ENCODE measurements around the gene YPEL5.

The YPEL5 gene

DNA sequence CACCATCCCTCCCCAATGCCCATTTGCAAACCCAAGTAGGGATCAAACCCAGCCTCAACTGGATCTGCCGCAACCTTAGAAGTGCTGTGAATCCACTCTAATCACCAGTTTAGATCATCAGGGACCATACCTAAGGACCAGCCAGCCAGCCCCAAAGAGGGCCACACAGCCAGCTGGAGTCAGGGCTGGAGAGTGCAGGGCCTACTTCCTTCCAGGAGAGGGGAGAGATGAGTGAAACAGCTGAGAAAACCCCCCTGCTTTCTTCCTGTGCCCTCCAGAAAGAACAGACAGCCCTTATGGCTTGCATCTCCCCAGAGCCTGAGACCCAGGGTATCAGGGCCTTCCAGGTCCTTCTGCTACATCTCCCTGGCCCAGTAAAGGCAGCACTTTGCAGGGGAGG lies 25.8 kb downstream of the YPEL5 start:
- no peak for DNase-seq

DNA sequence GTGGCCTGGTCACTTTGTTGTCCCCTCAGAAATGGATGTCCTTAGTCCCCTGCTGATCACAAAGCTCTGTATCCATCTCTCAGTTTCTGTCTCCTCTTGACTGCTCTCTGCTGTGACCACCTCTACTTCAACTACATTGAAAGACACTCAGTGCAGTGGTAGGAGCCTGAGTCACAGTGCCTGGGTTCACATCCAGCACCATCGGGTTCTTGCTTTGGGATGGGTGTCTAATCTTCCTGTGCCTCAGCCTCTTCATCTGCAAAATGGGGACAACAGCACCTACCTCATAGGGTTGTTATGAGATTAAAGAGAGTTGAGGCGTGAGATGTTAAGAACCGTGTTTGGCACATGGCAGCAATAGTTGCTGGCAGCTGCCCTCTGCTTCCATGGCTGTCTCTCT lies 30.6 kb downstream of the YPEL5 start:
- no peak for DNase-seq

DNA sequence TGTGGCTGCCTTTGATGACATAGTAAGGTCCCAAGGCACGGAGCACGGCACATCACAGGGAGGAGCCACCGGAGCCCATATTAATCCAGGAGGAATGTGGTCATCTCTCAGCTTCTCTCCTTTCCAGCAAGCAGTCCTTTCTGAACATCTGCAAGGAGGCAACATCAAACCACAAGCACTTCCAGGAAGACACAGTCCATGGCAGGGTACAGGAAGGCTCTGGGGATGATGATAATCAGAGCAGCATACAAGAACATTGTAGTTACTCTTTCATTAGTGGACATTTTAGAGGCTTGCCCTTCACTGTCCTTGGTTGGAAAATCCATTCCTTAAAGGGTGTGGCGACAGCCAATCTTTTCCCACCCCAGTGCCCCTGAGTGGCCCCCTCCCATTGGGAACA lies 31.1 kb downstream of the YPEL5 start:
- no peak for DNase-seq

DNA sequence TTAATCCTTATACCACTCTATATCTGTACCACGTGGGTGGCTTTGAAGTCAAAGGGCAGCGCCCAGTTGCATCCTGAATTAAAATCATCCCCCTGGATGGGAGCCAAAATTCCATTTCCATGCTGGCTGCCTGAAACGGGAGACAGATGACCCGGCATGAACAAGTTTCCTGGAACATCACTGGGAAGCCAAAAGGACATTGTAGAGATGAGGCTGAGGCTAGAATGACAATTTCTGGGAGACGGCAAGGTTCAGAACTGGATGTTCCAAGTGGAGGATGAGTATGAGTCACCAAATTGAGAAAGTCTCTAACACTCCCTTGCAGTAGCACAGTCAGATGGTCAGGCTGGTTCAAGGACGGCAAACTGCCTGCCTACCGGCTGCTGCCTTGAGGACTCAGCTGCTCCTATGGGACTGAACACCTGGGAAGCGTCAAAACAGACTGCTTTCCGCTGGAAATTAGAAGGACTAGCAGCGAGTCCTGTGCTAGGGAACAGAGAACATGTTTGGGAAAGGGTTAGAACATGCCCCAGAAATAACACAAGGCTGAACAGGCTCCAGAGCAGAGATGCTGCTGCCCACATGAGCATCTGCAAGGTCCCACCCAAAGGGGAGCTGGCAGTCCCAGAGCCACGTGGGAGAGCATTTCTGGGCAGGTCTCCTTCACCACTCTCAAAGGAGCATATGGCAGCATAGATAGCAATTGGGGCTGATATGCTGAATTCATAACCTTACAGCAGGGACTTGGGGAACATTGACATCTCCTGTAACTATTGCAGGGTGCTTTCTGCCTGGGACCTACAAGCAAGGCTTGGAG lies 32.0 kb downstream of the YPEL5 start:
- DNase-seq: no peak

DNA sequence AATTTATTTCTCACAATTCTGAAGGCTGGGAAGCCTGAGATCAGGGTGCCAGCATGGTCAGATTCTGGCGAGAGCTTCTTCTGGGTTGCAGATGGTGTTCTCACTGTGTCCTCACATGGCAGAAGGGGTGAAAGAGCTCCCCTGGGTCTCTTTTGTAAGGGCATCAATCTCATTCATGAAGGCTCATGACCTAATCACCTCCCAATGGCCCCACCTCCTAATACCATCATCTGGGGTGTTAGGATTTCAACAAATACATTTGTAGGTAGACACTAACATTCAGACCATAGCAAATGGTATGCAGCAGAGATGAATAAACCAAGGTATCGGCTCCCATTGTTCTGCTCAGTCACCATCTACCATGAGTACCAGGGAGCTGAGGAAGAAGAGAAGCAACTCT lies 32.7 kb downstream of the YPEL5 start:
- no peak for DNase-seq

DNA sequence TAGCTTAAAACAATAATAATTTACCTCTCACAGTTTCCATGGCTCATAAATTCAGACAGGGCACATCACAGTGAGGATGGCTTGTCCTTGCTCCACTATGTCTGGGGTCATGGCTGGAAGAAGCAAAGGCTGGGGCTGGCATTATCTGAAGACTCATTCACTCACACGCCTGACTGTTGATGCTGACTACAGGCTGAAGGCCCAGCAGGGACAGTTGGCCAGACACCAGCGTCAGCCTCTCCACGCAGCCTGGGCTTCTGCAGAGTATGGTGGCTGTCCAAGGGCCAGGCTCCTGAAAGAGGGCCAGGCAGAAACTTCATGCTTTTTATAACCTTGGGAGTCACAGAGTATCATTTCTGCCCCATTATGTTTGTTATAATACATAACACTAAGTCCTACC lies 33.4 kb downstream of the YPEL5 start:
- no peak for DNase-seq

DNA sequence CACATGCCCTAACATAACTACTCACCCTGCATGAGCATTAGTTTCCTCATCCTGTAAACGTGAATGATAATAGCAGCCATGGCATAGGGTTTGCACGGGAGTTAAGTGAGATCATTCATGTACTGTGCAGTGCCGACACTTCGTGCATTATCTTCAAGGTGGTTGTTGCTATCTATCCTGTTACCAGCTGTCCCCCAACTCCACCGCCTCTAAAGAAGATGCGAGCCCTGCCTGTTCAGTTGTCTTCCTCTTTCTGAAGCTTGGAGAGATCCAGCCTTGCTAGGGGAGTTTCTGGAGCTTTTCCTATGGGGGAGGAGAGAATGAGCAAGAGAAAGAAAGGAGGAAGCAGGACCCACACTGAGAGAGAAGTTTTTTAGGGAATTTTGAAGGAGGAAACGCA lies 34.4 kb downstream of the YPEL5 start:
- DNase-seq: peak; percentile 42

DNA sequence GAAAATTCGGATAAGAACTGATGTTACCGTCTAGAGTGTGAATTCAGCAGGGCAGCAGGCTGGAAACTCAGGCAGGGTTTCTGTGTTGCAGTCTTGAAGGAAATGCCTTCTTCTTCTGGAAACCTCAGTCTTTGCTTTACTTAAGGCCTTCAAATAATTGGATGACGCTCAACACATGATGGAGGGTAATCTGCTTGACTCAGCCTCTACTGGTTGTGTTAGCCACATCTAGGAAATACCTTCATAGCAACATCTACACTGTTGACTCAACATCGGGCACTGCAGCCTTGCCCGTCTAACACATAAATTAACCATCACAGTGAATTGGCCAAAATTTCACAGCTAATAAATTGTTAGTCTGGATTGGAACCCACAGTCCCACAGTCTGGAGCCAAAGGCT lies 37.2 kb downstream of the YPEL5 start:
- DNase-seq: no peak

DNA sequence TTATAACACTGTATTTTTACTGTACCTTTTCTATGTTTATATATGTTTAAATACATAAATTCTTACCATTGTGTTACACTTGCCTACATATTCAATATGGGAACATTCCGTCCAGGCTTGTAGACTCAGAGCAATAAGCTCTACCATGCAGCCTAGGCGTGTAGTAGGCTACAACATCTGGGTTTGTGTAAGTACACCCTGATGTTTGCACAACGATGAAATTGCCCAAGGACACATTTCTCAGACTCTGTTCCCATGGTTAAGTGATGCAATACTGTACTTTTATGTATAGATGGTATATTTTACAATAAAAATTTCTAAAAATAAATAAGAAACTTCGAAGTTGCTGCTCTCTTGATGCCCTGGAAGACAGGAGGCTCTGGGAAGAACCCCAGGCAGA lies 38.4 kb downstream of the YPEL5 start:
- DNase-seq: no peak

DNA sequence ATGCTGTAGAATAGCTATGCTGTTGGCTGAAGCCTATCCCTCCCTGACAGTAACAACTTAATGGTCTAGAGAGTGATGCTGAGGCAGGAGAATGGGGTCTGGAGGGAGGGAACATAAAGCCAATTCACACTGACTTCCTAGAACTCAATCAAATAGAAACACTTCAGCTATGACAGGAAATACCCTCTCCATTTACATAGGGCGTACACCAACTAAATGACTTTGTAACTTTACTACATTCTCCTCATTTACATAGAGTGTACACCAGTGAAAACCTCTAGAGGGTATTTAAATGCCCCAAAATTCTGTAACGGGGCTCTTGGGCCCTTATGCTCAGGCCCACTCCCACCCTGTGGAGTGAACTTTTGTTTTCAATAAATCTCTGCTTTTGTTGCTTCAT lies 41.5 kb downstream of the YPEL5 start:
- DNase-seq: no peak

DNA sequence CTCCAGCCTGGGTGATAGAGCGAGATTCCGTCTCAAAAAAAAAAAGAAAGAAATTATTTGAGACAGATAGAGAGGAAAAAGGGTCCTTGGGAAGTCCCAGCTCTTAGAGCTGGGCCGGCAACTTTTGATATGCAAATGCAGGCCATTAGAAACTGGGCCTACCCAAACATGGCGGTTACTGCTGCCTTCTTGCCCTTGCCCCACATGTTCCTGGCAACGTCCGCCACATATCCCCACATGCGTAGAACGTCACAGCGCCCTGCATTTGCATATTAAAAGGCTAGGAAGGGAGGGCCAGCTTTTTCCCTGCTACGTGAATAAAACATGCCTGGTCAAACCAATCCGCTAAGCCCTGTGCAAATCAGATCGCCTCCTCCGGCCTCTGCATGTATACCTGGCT lies 43.8 kb downstream of the YPEL5 start:
- DNase-seq: no peak

DNA sequence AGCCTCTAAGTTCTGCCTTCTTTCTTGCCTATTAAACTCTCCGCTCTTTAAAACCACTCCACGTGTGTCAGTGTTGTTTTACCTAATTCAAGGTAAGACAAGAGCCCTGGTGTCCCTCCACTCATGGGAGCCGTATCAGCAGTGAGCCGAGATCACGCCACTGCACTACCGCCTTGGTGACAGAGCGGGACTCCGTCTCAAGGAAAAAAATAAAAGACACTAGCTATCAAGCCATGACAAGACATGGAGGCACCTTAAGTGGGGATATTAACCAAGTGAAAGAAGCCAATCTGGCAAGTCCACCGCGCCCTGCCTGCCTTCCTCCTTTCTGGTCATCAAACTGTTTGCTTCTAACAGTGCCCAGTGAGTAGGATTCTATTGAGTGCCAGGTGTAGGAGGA lies 44.3 kb downstream of the YPEL5 start:
- DNase-seq: no peak

DNA sequence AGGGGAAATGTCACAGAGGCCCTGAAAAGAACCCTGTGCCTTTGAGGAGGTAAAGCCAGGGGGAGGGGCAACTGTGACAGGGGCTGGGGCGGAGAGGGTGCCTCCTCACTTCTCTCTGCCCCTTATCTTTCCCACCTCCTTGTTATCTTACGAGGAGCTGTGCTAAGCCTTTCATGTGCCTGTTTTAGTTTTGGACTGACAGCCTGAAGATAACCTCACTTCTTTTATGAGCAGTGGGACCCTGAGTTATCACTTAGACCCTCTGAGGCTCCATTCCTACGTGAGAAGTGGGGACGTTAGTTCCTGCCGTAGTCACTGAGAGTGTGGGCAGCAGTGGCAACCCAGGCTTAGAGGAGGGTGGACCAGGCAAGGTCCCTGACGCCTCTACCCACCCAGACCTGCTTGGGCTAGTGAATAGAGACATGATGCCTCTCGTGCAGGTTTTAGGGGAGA lies 45.0 kb downstream of the YPEL5 start:
- peak; percentile 92 for DNase-seq

DNA sequence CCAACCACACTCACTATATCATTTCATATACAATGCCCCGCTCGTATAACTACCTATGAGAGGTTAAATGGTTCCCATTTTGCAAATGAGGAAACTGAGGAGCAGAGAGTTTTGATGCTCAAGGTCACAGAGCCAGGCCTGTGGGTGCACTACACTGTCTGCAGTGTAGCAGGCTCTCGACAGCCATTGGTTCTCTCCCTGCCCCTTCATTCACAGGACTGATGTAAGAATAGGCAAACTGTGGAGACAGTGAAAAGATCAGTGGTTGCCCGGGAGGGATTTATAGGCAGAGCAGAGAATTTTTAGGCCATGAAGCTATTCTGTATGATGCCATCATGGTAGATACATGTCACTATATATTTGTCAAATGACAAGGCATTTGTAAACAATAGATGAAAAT lies 45.5 kb downstream of the YPEL5 start:
- peak; percentile 77 for DNase-seq

DNA sequence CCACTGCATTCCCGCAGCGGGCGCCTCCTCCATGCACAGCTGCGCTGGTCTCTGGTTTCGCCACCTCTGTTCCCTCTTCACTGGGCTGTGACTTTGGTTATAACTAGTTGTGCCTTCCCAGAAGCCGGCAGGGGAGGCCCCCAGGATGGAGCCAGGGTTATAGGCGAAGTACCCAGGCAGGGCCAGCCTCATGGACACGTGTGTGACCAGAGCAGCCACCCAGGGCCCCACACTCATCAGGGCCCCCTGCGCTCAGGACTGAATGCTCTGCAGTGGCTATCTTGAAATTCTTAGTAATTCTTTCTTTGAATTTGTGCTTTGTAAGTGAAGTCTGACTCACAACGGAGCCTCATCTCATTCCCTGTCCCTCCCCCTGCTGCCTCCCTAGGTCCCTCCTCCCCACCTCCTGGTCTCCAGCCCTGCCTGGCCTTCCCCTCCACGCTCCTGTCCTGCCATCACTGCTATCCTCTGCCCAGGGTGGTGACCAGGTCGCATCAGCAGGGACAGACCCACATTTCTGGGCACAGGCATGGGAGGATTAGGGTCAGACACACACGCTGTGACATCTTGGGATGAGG lies 46.4 kb downstream of the YPEL5 start:
- DNase-seq: peak; percentile 32

DNA sequence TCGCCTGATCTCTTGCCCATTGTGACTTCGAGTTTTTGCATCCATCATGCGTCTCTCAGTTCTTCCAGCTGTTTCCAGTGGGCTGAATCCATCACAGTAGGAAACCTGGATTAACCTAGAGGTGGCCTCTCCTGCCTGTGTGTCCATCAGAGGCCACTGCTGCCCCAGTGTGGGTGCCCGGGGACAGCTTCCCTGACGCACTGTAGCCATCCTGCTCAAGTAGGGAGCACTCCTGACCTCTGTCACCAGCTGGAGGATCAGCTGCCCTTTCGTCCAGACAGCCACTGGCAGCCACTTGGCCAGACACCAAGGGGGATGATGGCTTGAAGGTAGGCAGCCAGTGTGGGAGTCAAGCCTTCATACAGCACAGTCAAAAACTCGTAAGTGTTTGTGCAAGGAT lies 47.6 kb downstream of the YPEL5 start:
- DNase-seq: no peak

DNA sequence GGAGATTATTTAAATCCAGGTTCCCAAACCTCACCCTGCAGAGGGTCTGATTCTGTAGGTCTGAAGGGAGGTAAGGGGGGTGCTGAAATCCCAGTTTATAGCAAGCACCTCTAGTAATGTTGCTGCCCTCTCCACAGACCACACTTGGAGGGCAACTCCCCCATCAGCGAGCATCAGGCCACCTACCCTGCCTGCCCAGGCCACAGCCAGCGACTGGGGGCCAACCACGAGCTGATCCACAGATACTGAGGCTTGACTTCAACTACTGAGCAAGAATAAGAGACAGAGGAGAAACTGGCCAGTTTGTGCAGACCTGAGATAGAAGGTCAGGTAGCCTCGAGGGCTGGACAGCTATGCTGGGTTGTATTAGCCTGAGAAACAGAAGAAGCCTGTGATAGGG lies 48.2 kb downstream of the YPEL5 start:
- DNase-seq: peak; percentile 51

DNA sequence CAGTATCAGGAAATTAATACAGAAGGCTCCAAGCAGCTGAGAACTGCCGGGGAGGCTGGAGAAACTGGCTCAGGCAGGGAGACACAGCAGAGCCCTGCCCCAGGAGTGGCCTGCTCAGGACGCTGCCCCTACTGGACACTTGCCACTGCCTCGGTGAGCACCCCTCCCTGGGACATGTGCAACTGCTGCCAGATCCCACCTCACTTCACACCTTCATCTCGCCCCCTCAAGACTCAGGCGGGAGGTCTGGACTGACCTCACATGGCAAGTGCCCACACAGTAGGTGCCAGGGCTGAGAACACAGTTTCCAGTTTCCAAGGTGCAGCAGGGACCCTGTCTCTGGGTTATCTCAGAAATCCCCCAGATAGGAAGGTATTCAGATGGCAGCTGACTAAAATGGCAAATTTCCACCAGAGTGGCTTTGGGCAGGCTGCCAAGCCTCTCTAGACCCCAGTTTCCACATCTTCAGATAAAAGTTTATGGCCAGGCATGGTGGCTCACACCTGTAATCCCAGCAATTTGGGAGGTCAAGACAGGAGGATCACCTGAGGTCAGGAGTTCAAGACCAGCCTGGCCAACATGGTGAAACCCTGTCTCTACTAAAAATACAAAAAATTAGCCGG lies 50.9 kb downstream of the YPEL5 start:
- DNase-seq: peak; percentile 23

DNA sequence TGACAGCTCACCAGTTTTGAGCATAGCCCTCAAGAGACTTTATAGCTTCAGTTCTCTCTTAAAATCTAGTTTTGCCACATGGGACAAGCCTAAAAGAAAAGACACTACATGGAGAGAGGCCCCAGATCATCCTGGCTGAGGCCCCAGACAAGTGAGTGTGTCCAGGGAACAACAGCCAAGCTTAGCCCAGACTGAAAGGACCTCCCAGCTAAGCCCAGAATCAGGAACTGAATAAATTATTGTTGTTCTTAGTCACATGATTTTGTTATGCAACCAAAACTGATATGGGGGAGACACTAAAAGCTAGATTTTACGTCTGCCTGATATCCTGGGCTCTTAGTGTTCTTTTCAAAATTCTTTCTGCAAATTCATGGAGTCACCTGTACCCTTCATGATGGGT lies 55.2 kb downstream of the YPEL5 start:
- DNase-seq: peak; percentile 72

DNA sequence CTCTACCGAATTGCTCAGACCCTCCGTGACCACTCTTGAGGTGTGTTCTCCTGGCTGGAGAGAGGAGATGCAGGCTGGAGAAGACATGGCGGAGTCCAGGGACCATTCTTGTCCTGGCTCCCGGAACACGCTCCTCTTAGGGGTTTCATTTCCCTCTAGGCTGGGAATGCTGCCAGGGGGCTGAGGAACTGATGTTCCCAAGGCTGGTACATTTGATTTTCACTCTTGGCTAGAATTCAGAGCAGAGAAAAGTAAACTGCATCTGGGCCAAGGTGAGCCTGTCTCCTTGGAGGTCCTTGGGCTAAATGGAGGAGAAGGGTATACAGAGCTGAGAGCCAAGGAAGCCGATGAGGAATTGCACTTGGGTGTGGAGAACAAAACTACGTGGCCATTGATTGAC lies 56.3 kb downstream of the YPEL5 start:
- DNase-seq: no peak

DNA sequence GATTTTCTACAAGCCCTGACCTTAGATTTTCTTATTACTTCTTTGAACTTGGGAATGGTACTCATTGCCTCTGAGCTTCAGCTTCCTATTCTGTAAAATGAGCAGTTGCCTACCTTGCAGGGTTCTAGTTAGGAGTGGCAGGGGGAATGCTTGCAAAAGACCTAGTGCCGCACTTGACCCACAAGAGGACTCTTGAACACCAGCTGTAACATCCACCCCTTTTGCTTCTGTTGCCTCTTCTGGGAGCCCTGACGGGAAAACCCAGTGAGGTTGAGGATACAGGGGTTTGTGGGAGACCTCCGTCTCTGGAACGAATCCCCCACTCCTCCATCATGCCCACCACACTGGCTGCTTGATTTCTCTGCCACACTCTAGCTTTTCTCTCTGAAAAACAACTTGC lies 57.5 kb downstream of the YPEL5 start:
- no peak for DNase-seq

DNA sequence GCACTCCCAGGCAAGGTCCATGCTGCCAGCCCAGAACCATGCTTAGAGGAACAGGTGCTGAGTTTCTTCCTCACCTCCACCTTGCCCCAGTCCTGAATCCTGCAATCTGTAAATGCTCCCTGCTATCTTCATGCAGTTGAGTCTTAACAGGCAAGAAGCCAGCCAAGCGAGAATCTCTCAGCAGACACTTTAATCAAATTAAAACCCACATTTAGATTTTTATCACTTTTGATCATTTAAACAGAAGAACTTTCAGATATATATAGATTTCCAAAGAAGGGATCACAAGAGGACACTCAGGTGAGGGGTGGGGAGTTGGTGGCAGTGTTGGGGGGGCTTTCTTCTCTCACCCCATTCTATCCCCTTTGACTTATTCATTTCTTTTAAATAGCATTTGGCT lies 58.6 kb downstream of the YPEL5 start:
- no peak for DNase-seq

DNA sequence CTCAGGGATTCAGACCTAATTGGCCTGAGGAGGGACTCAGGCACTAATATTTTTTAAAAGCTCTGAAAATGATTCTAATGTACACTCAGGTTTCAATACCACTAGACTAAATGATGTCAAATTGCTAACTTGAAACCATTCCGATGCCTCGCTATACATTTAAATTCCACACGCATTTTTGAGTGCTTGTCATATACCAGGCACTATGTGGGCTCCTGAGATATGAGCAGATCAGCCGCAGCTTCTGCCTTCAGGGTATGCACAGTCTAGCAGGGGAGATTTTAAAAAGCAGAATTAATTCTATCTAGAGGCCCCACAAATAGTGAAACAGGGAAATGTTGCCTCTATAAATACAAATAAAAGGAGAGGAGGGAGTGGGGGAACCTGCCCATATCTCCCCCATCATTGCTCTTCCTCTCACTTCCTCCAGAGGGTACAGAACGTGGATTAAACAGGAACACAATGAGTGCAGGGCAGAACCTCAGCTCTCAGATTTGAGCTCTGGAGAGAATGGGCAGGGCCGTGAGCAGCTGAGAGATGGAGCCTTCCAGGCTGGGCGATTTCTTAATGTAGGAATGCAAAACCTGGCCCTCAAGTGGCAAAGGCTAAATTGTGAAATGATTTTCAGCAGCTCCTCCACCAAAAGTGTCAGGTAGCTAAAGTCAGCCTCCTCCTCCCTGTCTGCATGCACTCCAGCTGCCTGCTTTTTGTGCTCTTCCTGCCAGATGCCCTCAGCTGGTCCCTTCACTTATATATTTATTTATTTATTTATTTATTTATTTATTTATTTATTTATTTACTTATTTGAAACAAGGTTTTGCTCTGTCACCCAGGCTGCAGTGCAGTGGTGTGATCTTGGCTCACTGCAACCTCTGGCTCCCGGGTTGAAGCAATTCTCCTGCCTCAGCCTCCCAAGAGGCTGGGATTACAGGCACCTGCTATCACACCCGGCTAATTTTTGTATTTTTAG lies 59.9 kb downstream of the YPEL5 start:
- DNase-seq: peak; percentile 12

Data from OCI-M1 (cell line).